Measurements from ENCODE around the gene CXCR3.
"Not testable (repeated sequence)": the region's sequence is repeated elsewhere in the genome, so short reads cannot be mapped to it uniquely, and the experiment has no call there.

Gene CXCR3

GRCh38 chrX:71616672-71617529, 1.4 kb downstream of the CXCR3 start:
- no peak for TF ChIP-seq ZFX (IDR thresholded peaks at IDR 0.05; ENCODE audit: borderline replicate concordance)
- no peak for TF ChIP-seq CTCF (IDR thresholded peaks at IDR 0.05)
- no peak overlapping the region for H3K27ac ChIP-seq

GRCh38 chrX:71615954-71616353, 2.4 kb downstream of the CXCR3 start:
- no peak for TF ChIP-seq ZFX (IDR thresholded peaks at IDR 0.05; ENCODE audit: borderline replicate concordance)
- TF ChIP-seq CTCF (IDR thresholded peaks at IDR 0.05): no peak
- H3K27ac ChIP-seq: no peak overlapping the region

GRCh38 chrX:71615056-71615455, 3.3 kb downstream of the CXCR3 start:
- no peak overlapping the region for H3K27ac ChIP-seq
- no peak for TF ChIP-seq CTCF (IDR thresholded peaks at IDR 0.05)
- no peak for TF ChIP-seq ZFX (IDR thresholded peaks at IDR 0.05; ENCODE audit: borderline replicate concordance)

- no peak for TF ChIP-seq CTCF (IDR thresholded peaks at IDR 0.05)
- no peak for TF ChIP-seq ZFX (IDR thresholded peaks at IDR 0.05; ENCODE audit: borderline replicate concordance)
- no peak overlapping the region for H3K27ac ChIP-seq
These were observed 6.1 kb downstream of the CXCR3 start for GRCh38 chrX:71612256-71612655.

GRCh38 chrX:71611736-71612135, 6.6 kb downstream of the CXCR3 start:
- H3K27ac ChIP-seq: not testable (repeated sequence)

GRCh38 chrX:71609095-71609750, 9.1 kb downstream of the CXCR3 start:
- TF ChIP-seq CTCF (IDR thresholded peaks at IDR 0.05) (no peak), ZFX (IDR thresholded peaks at IDR 0.05; ENCODE audit: borderline replicate concordance) (no peak)

GRCh38 chrX:71607488-71607887, 10.8 kb downstream of the CXCR3 start:
- no peak overlapping the region for H3K27ac ChIP-seq
- TF ChIP-seq CTCF (IDR thresholded peaks at IDR 0.05): no peak
- TF ChIP-seq ZFX (IDR thresholded peaks at IDR 0.05; ENCODE audit: borderline replicate concordance): no peak

More at GRCh38 chrX:71609095-71609750, 9.1 kb downstream of the CXCR3 start:
- H3K27ac ChIP-seq: no peak overlapping the region
